K562 (cell line): Measurements from ENCODE around the gene TMEM101. TPM values are rescaled to one million over a fixed set of nuclear protein-coding genes. Genes with fewer than 3 reads are reported as not detected.

Experiments used
- ATAC-seq: fragments of 200-7000 bp; cut with Tn5 transposase; 3 replicates; pipeline ENCODE4 v1.9.1; 2020; ENCODE audit warnings: moderate library complexity
- BruUV-seq: library from RNA; stranded (reverse); fragments of 400-500 nt; replicated peaks from 2 replicates; lab custom pipeline; 2021; lab: Mats Ljungman, UMichigan
- CTCF ChIA-PET: fragments of 300-600 bp; formaldehyde crosslinking; extraction: SDS; loops from one replicate; lab custom pipeline; 2021; ENCODE audit warnings: low intra/inter-chr PET ratio; lab: Yijun Ruan, JAX
- POLR2A ChIA-PET: fragments of 300-600, 350-650 bp; sonication (Branson Sonifier 250); formaldehyde crosslinking; extraction: SDS; loops from one replicate; lab custom pipeline; 2021; ENCODE audit warnings: antibody characterized with exemption, inconsistent platforms; lab: Yijun Ruan, JAX
- DNase-seq, 4 experiments: peaks; one replicate each; pipeline versions ENCODE4 v3.0.0 to v3.0.0-alpha.2; 2011 to 2018; ENCODE audit warnings: low spot score in 3 of 4, mixed read lengths in 3 of 4; ENCODE audit errors: extremely low read depth in 1 of 4
- FAIRE-seq: peaks from 2 replicates; lab custom pipeline; 2011; peaks lifted over from hg19 to GRCh38; lab: Jason Lieb, UNC
- H2AFZ ChIP-seq: 2 replicates; pipeline ENCODE4 v1.6.0; 2011; ENCODE audit warnings: low read depth, low read length, control low read depth, inconsistent platforms
- H3K27ac ChIP-seq: fragments of 200-600 bp; 3 replicates; pipeline ENCODE4 v1.8.0; 2011; ENCODE audit warnings: low read depth, mild to moderate bottlenecking, control low read depth, inconsistent platforms, low read length, moderate library complexity, mixed read lengths; ENCODE audit errors: extremely low read depth
- H3K27me3 ChIP-seq, 2 experiments: fragments of 300-600 bp in 1 of 2; 2 replicates in 1 of 2; 3 replicates in 1 of 2; pipeline versions ENCODE4 v1.6.0 to v1.8.0; 2011; ENCODE audit warnings: inconsistent platforms in 2 of 2, low read length in 2 of 2, mild to moderate bottlenecking in 1 of 2, mixed read lengths in 1 of 2, moderate library complexity in 1 of 2; ENCODE audit not compliant: control insufficient read depth in 2 of 2, insufficient read depth in 2 of 2
- H3K36me3 ChIP-seq: fragments of 300-600 bp; 3 replicates; pipeline ENCODE4 v1.8.0; 2011; ENCODE audit warnings: mild to moderate bottlenecking, low read length, inconsistent platforms; ENCODE audit not compliant: control insufficient read depth, insufficient read depth
- H3K4me1 ChIP-seq, 2 experiments: fragments of 200-600 bp in 1 of 2; replicated peaks in 1 of 2; 2 replicates in 1 of 2; 3 replicates in 1 of 2; pipeline versions ENCODE4 v1.5.1 to v1.8.0; 2011; ENCODE audit warnings: inconsistent platforms in 2 of 2, low read length in 2 of 2, mild to moderate bottlenecking in 1 of 2, mixed read lengths in 1 of 2, moderate library complexity in 1 of 2; ENCODE audit not compliant: control insufficient read depth in 2 of 2, insufficient read depth in 2 of 2
- H3K4me2 ChIP-seq: 2 replicates; pipeline ENCODE4 v1.6.1; 2011; ENCODE audit warnings: low read length, control low read depth, inconsistent platforms, mixed read lengths; ENCODE audit not compliant: insufficient read depth
- H3K4me3 ChIP-seq: fragments of 200-600 bp; sonication (generic), shearing (Covaris generic); 2 replicates; pipeline ENCODE4 v1.5.1; 2016; ENCODE audit warnings: control low read depth, inconsistent platforms
- H3K79me2 ChIP-seq: fragments of 200-600 bp; 3 replicates; pipeline ENCODE4 v1.8.0; 2011; ENCODE audit warnings: low read length, inconsistent platforms; ENCODE audit not compliant: control insufficient read depth, insufficient read depth
- H3K9ac ChIP-seq, 2 experiments: 2 replicates each; pipeline versions ENCODE4 v1.6.0 to v1.6.1; 2011; ENCODE audit warnings: low read depth in 2 of 2, low read length in 2 of 2, control low read depth in 1 of 2, inconsistent platforms in 1 of 2, mild to moderate bottlenecking in 1 of 2, mixed read lengths in 1 of 2; ENCODE audit not compliant: insufficient read depth in 1 of 2
- H3K9me1 ChIP-seq: one replicate; pipeline ENCODE4 v1.6.0; 2011; ENCODE audit warnings: inconsistent platforms, mild to moderate bottlenecking, low read length, moderate library complexity; ENCODE audit not compliant: control insufficient read depth, insufficient read depth
- H3K9me3 ChIP-seq: replicated peaks from 2 replicates; pipeline ENCODE4 v1.5.1; 2011; ENCODE audit warnings: low read depth, low read length, inconsistent platforms; ENCODE audit not compliant: control insufficient read depth, insufficient read depth
- H4K20me1 ChIP-seq: replicated peaks from 2 replicates; pipeline ENCODE4 v1.6.1; 2011; ENCODE audit warnings: low read length, inconsistent platforms, mixed read lengths; ENCODE audit not compliant: control insufficient read depth, insufficient read depth
- BCOR ChIP-seq: fragments of 450-650 bp; IDR thresholded peaks from 2 replicates; pipeline ENCODE4 v1.6.1; 2016
- DACH1 ChIP-seq: fragments of 450-650 bp; IDR thresholded peaks from 2 replicates; pipeline ENCODE4 v1.6.1; 2018; ENCODE audit not compliant: partially characterized antibody
- ETV6 ChIP-seq, 3 experiments: fragments of 150-350 bp in 1 of 3; sonication (generic) in 1 of 3; formaldehyde crosslinking in 1 of 3; IDR thresholded peaks; 2 replicates each; pipeline versions ENCODE4 v1.6.1 to v1.8.0; 2014 to 2022; ENCODE audit warnings: borderline replicate concordance in 2 of 3, low read depth in 2 of 3, antibody characterized with exemption in 1 of 3, low read length in 1 of 3, mild to moderate bottlenecking in 1 of 3, missing genetic modification reagents in 1 of 3
- NFYB ChIP-seq: IDR thresholded peaks from 2 replicates; pipeline ENCODE4 v1.6.1; 2011; ENCODE audit warnings: mild to moderate bottlenecking, moderate library complexity; ENCODE audit not compliant: insufficient read length; ENCODE audit errors: extremely low read depth
- PTBP1 ChIP-seq: fragments of 200-400 bp; formaldehyde crosslinking; IDR thresholded peaks from 2 replicates; pipeline ENCODE4 v1.6.1; 2017; ENCODE audit warnings: low read depth, low read length
- RFX1 ChIP-seq: fragments of 450-650 bp; IDR thresholded peaks from 2 replicates; pipeline ENCODE4 v1.6.1; 2016; ENCODE audit warnings: mild to moderate bottlenecking, moderate library complexity
- SMARCB1 ChIP-seq: IDR thresholded peaks from 2 replicates; pipeline ENCODE4 v1.6.1; 2011; ENCODE audit warnings: improper control_type of control experiment, low read depth; ENCODE audit not compliant: insufficient read length
- SOX6 ChIP-seq: fragments of 450-650 bp; IDR thresholded peaks from 2 replicates; pipeline ENCODE4 v1.6.1; 2014; ENCODE audit warnings: mild to moderate bottlenecking
- SRSF9 ChIP-seq: fragments of 200-400 bp; formaldehyde crosslinking; IDR thresholded peaks from 2 replicates; pipeline ENCODE4 v1.6.1; 2017; ENCODE audit warnings: low read depth, low read length, borderline replicate concordance
- TAF15 ChIP-seq: fragments of 200-400 bp; formaldehyde crosslinking; IDR thresholded peaks from 2 replicates; pipeline ENCODE4 v1.6.1; 2017; ENCODE audit warnings: mild to moderate bottlenecking, low read depth, low read length, moderate library complexity
- TFAM ChIP-seq: fragments of 250-450 bp; sonication (Bioruptor Pico); conservative IDR thresholded peaks from 2 replicates; pipeline ENCODE4 v1.5.0; 2021; ENCODE audit warnings: mild to moderate bottlenecking, moderate library complexity
- TGIF2 ChIP-seq: sonication (generic); formaldehyde crosslinking; IDR thresholded peaks from 2 replicates; pipeline ENCODE4 v1.8.1; 2022; ENCODE audit warnings: mild to moderate bottlenecking, missing genetic modification reagents, moderate library complexity
- YBX1 ChIP-seq: fragments of 450-650 bp; IDR thresholded peaks from 2 replicates; pipeline ENCODE4 v1.7.1; 2016; ENCODE audit warnings: mild to moderate bottlenecking
- ZBTB5 ChIP-seq: fragments of 450-650 bp; IDR thresholded peaks from 2 replicates; pipeline ENCODE4 v1.6.1; 2017; ENCODE audit warnings: antibody characterized with exemption
- ZBTB7A ChIP-seq: IDR thresholded peaks from 2 replicates; pipeline ENCODE4 v1.6.1; 2011; ENCODE audit warnings: low read depth, mild to moderate bottlenecking, low read length, moderate library complexity, borderline replicate concordance; ENCODE audit not compliant: control insufficient read depth
- ZKSCAN8 ChIP-seq: fragments of 200-800 bp; sonication (Bioruptor generic); IDR thresholded peaks from 2 replicates; pipeline ENCODE4 v1.6.1; 2016; ENCODE audit warnings: missing genetic modification characterization, missing compliant biosample characterization
- ZNF197 ChIP-seq: fragments of 200-800 bp; sonication (Bioruptor generic); IDR thresholded peaks from 2 replicates; pipeline ENCODE4 v1.6.1; 2016; ENCODE audit warnings: low read depth, missing genetic modification characterization, missing compliant biosample characterization
- ZNF311 ChIP-seq: fragments of 250-450 bp; sonication (Bioruptor Pico); IDR thresholded peaks from 2 replicates; pipeline ENCODE4 v1.4.0; 2020; ENCODE audit warnings: mild to moderate bottlenecking, moderate library complexity
- WGBS: fragments of 100-300 bp; shearing (Covaris generic); methylation state at CpG from one replicate; pipeline ENCODE4 v1.1.6; 2016; ENCODE audit warnings: low coverage, mixed read lengths; ENCODE audit not compliant: insufficient coverage; ENCODE audit errors: missing lambda C conversion rate; 5-methylcytosine and 5-hydroxymethylcytosine counted together
- in situ Hi-C: fragments of 300-500 bp; cut with MboI; formaldehyde crosslinking; loops from 4 replicates; pipeline ENCODE4 v1.15.0; 2018; ENCODE audit warnings: inconsistent platforms, mixed read lengths
- intact Hi-C: fragments of 100-400 bp; cut with micrococcal nuclease; formaldehyde crosslinking; loops from 2 replicates; pipeline ENCODE4 v1.14.2; 2022
- polyA plus RNA-seq, 8 experiments: library from polyadenylated mRNA; depleted of rRNA in 4 of 8; stranded (reverse) in 5 of 8; unstranded in 3 of 8; fragments of >200 nt; fragmentation: Nextera tagmentation in 2 of 8; fragmentation: Illumina TruSeq in 1 of 8; extraction: Ambion mirVana in 2 of 8; extraction: Trizol in 1 of 8; gene quantifications; 2 replicates each; pipeline versions ENCODE4 v1.2.1 to v1.2.3, GENCODE V29; 2011 to 2014; ENCODE audit warnings: inconsistent platforms in 1 of 8, missing spikeins in 1 of 8
- total RNA-seq, 7 experiments: library from RNA; depleted of rRNA in 6 of 7; stranded (reverse); fragments of >200 nt in 6 of 7; fragmentation: Illumina TruSeq in 2 of 7; extraction: Trizol in 2 of 7; gene quantifications; 2 replicates each; pipeline versions ENCODE4 v1.2.1 to v1.2.3, GENCODE V29; 2011 to 2021; ENCODE audit warnings: low replicate concordance in 1 of 7

TMEM101 gene
- total and polyA plus RNA-seq, 9 of the 15 experiments (the other 6 are each of a cell fraction or from before 2014, with no cell fraction given): 21.2 to 110 (median 37.8) TPM

DNA sequence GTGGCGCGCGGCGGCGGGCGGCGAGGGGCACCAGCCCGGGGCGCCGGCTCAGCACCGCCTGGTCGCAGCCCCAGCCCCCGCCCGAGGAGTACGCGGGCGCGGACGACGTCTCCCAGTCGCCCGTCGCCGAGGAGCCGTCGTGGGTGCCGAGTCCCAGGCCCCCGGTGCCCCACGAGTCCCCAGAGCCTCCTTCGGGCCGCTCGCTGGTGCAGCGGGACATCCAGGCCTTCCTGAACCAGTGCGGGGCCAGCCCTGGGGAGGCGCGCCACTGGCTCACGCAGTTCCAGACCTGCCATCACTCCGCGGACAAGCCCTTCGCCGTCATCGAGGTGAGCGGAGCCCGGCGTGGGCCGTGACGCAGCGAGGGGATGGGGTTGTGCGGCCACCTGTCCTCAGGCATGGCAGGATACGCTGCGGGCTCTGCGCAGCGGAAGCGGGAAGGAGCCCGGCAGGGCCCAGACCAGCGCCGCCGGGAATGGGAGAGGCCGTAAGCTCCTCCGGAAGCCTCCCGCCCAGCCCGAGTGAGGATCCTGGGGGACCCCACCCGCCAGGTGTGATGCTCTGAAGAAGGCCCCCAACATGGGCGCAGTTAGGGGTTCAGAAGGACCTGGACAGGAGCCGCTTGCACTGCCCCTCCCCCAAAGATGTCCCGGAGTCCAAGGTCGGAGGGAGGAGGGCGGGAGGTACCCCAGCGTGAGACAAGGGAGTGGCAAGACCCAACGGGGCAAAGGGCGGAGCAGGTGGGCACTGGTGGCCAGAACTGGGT lies 9.8 kb downstream of the TMEM101 start:
- Histone ChIP-seq H3K9me1 (no peaks in the 10 kb centered on the region), H3K4me2 (no peak overlapping the region), H4K20me1 (peaks cover 11% of the 10 kb centered on the region; the same call in 1 of the 2 replicates), H3K9ac (no peak overlapping the region), H3K4me1 (peaks cover 12 to 37% of the 10 kb centered on the region in 2 experiments), H2AFZ (no peak overlapping the region), H3K27me3 (no peaks in the 10 kb centered on the region), H3K36me3 (no peaks in the 10 kb centered on the region), H3K27ac (no peak overlapping the region), H3K9me3 (no peaks in the 10 kb centered on the region), H3K4me3 (no peak overlapping the region), H3K79me2 (no peaks in the 10 kb centered on the region)
- 92% methylated on average over 50 of the region's 71 CpGs for WGBS
- no peak for TF ChIP-seq ZBTB7A
- no peak for TF ChIP-seq RFX1
- TF ChIP-seq SRSF9: no peak
- TF ChIP-seq ETV6 (IDR thresholded peaks at IDR 0.05; ENCODE audit: borderline replicate concordance in 1 of 2, low read depth in 2 of 2, low read length in 1 of 2): no peak
- no peak for TF ChIP-seq ETV6 (CRISPR knock-in tag; IDR thresholded peaks at IDR 0.05; ENCODE audit: borderline replicate concordance)
- no peak for TF ChIP-seq ZNF197 (CRISPR knock-in tag)
- no peak for TF ChIP-seq SOX6
- no peak for TF ChIP-seq ZKSCAN8 (CRISPR knock-in tag)
- no peak for TF ChIP-seq PTBP1
- no peak for TF ChIP-seq TFAM (CRISPR knock-in tag)
- TF ChIP-seq TAF15: no peak
- no peak for TF ChIP-seq YBX1
- no peak for TF ChIP-seq BCOR
- TF ChIP-seq ZBTB5: no peak
- TF ChIP-seq DACH1: no peak
- no peak for TF ChIP-seq SMARCB1
- no peak for TF ChIP-seq NFYB
- no peak for TF ChIP-seq ZNF311
- TF ChIP-seq TGIF2 (CRISPR knock-in tag): no peak
- intact Hi-C loops (no loop called here), in situ Hi-C loops (no loop called here)
- POLR2A ChIA-PET: interaction anchor here (0.6 kb wide), 1 partner anchor 26 kb away, joined by 4 read pairs; no protein-coding TSS in a partner anchor
- DNase-seq: no peak
- BruUV-seq: no TSS peak
- FAIRE-seq: no peak
- CTCF ChIA-PET: no interaction called here
- ATAC-seq: no peak
